Caco-2 (cell line): ENCODE results near the gene FBXW7. TPM values are rescaled to one million over a fixed set of nuclear protein-coding genes. Genes with fewer than 3 reads are reported as not detected.

Experiments
- BruUV-seq: library from RNA; stranded (reverse); fragments of 400-500 nt; replicated peaks from 2 replicates; lab custom pipeline; 2021; lab: Mats Ljungman, UMichigan
- CTCF ChIA-PET: fragments of 300-600 bp; sonication (Branson Sonifier 250); formaldehyde crosslinking; loops from one replicate; lab custom pipeline; 2022; ENCODE audit warnings: antibody characterized with exemption; lab: Charles Lee
- POLR2A ChIA-PET: fragments of 300-600 bp; sonication (Branson Sonifier 250); formaldehyde crosslinking; loops from one replicate; lab custom pipeline; 2022; ENCODE audit warnings: antibody characterized with exemption; lab: Charles Lee
- DNase-seq, 2 experiments: peaks; one replicate each; pipeline versions ENCODE4 v3.0.0 to v3.0.0-alpha.2; 2020 to 2022
- H3K27me3 ChIP-seq: replicated peaks from 2 replicates; pipeline ENCODE4 v1.6.0; 2011; ENCODE audit warnings: low read length; ENCODE audit not compliant: control insufficient read depth, insufficient read depth
- H3K36me3 ChIP-seq: 2 replicates; pipeline ENCODE4 v1.5.1; 2011; ENCODE audit warnings: low read length; ENCODE audit not compliant: control insufficient read depth, insufficient read depth
- H3K4me1 ChIP-seq: fragments of 250-450 bp; sonication (Bioruptor Pico); 2 replicates; pipeline ENCODE4 v1.5.1; 2020; ENCODE audit warnings: mild to moderate bottlenecking
- H3K4me3 ChIP-seq: 2 replicates; pipeline ENCODE4 v1.5.1; 2011; ENCODE audit warnings: low read depth, mild to moderate bottlenecking, control low read depth, low read length
- H3K9me3 ChIP-seq: fragments of 250-450 bp; sonication (Bioruptor Pico); 2 replicates; pipeline ENCODE4 v1.5.1; 2020; ENCODE audit warnings: mild to moderate bottlenecking, moderate library complexity
- H3K27ac Mint-ChIP-seq: one replicate; pipeline ENCODE4 v1.8.0; 2022; ENCODE audit warnings: mixed read lengths; ENCODE audit not compliant: unreplicated experiment
- H3K27me3 Mint-ChIP-seq: one replicate; pipeline ENCODE4 v1.8.0; 2022; ENCODE audit warnings: mixed read lengths; ENCODE audit not compliant: insufficient read depth, unreplicated experiment
- H3K36me3 Mint-ChIP-seq: one replicate; pipeline ENCODE4 v1.8.0; 2022; ENCODE audit warnings: mild to moderate bottlenecking, mixed read lengths; ENCODE audit not compliant: insufficient read depth, unreplicated experiment
- H3K4me1 Mint-ChIP-seq: one replicate; pipeline ENCODE4 v1.8.0; 2022; ENCODE audit warnings: low read depth, mixed read lengths; ENCODE audit not compliant: unreplicated experiment
- H3K4me3 Mint-ChIP-seq: one replicate; pipeline ENCODE4 v1.8.0; 2022; ENCODE audit warnings: mild to moderate bottlenecking, moderate library complexity, mixed read lengths; ENCODE audit not compliant: unreplicated experiment
- H3K9me3 Mint-ChIP-seq: one replicate; pipeline ENCODE4 v1.8.0; 2022; ENCODE audit warnings: mixed read lengths; ENCODE audit not compliant: unreplicated experiment
- intact Hi-C: fragments of 100-400 bp; cut with micrococcal nuclease; formaldehyde crosslinking; loops from one replicate; pipeline ENCODE4 v1.10.0; 2022; ENCODE audit not compliant: unreplicated experiment
- total RNA-seq: library from RNA; stranded (reverse); gene quantifications from 2 replicates; pipeline ENCODE4 v1.2.3, GENCODE V29; 2022
- TF ChIP-seq, protein P1 (sequence below), 2 experiments: fragments of 200-600 bp in 1 of 2; IDR thresholded peaks; 1 replicate in 1 of 2; 2 replicates in 1 of 2; pipeline versions ENCODE4 v1.5.1 to v1.8.0; 2011 to 2022; ENCODE audit warnings: antibody characterized with exemption in 1 of 2, control low read depth in 1 of 2, inconsistent platforms in 1 of 2, low read depth in 1 of 2, low read length in 1 of 2, mild to moderate bottlenecking in 1 of 2, moderate library complexity in 1 of 2; ENCODE audit not compliant: insufficient read depth in 1 of 2, severe bottlenecking in 1 of 2, unreplicated experiment in 1 of 2

The FBXW7 gene
- total RNA-seq, 1 experiment from 2014 or later, result 34.1 TPM

DNA sequence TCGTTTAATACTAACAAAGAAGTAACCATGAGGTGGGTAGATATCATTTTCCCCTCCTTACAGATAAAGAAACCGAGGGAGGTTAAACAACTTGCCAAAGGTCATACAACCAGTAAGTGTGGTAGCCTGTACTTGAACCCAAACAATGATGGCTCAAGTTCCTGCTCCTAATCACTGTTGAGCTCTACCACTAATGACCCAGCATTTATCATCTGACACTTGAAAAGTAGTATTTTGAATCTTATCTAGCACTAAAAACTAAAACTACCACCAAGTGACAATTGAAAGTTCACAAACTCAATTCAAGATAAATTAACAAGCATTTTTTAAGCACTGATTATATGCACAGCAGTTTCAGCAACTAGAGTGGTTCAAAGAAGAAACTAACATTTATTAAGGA is 13.1 kb downstream of the FBXW7 start:
- no peak overlapping the region for H3K4me3 ChIP-seq
- intact Hi-C loops, result no loop called here
- no peaks in the 10 kb centered on the region for H3K27me3 Mint-ChIP-seq
- ChIA-PET CTCF (no interaction called here), POLR2A (no interaction called here)
- peaks cover 21% of the 10 kb centered on the region for H3K4me1 Mint-ChIP-seq
- BruUV-seq, result no TSS peak
- DNase-seq, result no peak
- H3K4me1 ChIP-seq, result peaks cover 2% of the 10 kb centered on the region; the same call in 1 of the 2 replicates
- no peaks in the 10 kb centered on the region for H3K9me3 Mint-ChIP-seq
- no peaks in the 10 kb centered on the region for H3K36me3 ChIP-seq
- no peaks in the 10 kb centered on the region for H3K27me3 ChIP-seq
- no peak overlapping the region for H3K4me3 Mint-ChIP-seq
- H3K9me3 ChIP-seq, result no peaks in the 10 kb centered on the region
- no peaks in the 10 kb centered on the region for H3K36me3 Mint-ChIP-seq
- H3K27ac Mint-ChIP-seq, result no peak overlapping the region
- TF ChIP-seq, protein P1, sequence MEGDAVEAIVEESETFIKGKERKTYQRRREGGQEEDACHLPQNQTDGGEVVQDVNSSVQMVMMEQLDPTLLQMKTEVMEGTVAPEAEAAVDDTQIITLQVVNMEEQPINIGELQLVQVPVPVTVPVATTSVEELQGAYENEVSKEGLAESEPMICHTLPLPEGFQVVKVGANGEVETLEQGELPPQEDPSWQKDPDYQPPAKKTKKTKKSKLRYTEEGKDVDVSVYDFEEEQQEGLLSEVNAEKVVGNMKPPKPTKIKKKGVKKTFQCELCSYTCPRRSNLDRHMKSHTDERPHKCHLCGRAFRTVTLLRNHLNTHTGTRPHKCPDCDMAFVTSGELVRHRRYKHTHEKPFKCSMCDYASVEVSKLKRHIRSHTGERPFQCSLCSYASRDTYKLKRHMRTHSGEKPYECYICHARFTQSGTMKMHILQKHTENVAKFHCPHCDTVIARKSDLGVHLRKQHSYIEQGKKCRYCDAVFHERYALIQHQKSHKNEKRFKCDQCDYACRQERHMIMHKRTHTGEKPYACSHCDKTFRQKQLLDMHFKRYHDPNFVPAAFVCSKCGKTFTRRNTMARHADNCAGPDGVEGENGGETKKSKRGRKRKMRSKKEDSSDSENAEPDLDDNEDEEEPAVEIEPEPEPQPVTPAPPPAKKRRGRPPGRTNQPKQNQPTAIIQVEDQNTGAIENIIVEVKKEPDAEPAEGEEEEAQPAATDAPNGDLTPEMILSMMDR (IDR thresholded peaks at IDR 0.05; ENCODE audit: insufficient read depth in 1 of 2, low read depth in 1 of 2, low read length in 1 of 2, severe bottlenecking in 1 of 2, unreplicated experiment in 1 of 2), result no peak

DNA sequence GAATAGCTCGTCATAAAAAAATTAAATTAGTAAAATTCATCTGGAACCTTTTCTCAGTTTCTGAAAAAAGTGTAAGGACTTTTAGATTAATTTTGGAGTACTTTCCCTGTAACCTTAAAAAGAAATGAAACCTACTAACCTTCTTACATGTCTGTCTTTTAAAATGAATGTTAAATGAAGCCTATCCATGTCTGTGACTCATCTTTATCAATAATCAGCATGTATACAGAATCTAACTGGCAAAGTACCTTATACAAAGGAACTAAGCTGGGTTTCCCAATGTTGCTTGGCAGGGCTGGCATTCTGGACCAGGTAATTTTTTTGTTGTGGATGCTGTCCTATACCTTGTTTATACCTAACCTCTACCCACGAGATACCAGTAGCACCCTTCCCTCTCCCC is 13.6 kb downstream of the FBXW7 start:
- H3K4me3 Mint-ChIP-seq, result no peak overlapping the region
- intact Hi-C loops, result no loop called here
- H3K36me3 Mint-ChIP-seq, result no peaks in the 10 kb centered on the region
- no peaks in the 10 kb centered on the region for H3K9me3 ChIP-seq
- no peaks in the 10 kb centered on the region for H3K9me3 Mint-ChIP-seq
- no TSS peak for BruUV-seq
- no peaks in the 10 kb centered on the region for H3K36me3 ChIP-seq
- H3K4me1 ChIP-seq, result no peaks in the 10 kb centered on the region
- no peaks in the 10 kb centered on the region for H3K27me3 Mint-ChIP-seq
- H3K27ac Mint-ChIP-seq, result no peak overlapping the region
- POLR2A ChIA-PET, result no interaction called here
- peaks cover 17% of the 10 kb centered on the region for H3K4me1 Mint-ChIP-seq
- no peaks in the 10 kb centered on the region for H3K27me3 ChIP-seq
- no peak overlapping the region for H3K4me3 ChIP-seq
- CTCF ChIA-PET, result interaction anchor here (1.2 kb wide), 1 partner anchor 21 kb away, joined by 4 read pairs; no protein-coding TSS in a partner anchor
- TF ChIP-seq, protein P1 (IDR thresholded peaks at IDR 0.05; ENCODE audit: insufficient read depth in 1 of 2, low read depth in 1 of 2, low read length in 1 of 2, severe bottlenecking in 1 of 2, unreplicated experiment in 1 of 2), result no peak
- no peak for DNase-seq

DNA sequence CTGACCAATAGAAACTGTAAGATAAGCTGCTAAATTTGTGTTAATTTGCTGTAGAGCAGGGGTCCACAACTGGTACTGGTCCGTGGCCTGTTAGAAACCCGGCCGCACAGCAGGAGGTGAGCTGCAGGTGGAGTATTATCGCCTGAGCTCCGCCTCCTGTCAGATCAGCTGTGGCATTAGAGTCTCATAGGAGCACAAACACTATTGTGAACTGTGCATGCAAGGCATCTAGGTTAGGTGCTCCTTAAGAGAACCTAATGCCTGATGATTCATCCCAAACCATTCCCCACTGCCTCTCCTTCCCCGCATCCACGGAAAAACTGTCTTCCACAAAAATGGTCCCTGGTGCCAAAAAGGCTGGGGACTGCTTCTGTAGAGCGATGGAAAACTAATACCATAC is 19.7 kb downstream of the FBXW7 start:
- H3K27me3 ChIP-seq, result no peaks in the 10 kb centered on the region
- CTCF ChIA-PET, result interaction anchor here (1.0 kb wide), 1 partner anchor 15 kb away, joined by 5 read pairs; no protein-coding TSS in a partner anchor
- H3K36me3 Mint-ChIP-seq, result peaks cover 6% of the 10 kb centered on the region
- no peak for DNase-seq
- H3K9me3 ChIP-seq, result no peaks in the 10 kb centered on the region
- no peak overlapping the region for H3K4me3 Mint-ChIP-seq
- H3K4me1 Mint-ChIP-seq, result peaks cover 8% of the 10 kb centered on the region
- no peaks in the 10 kb centered on the region for H3K27me3 Mint-ChIP-seq
- POLR2A ChIA-PET, result no interaction called here
- H3K4me3 ChIP-seq, result no peak overlapping the region
- BruUV-seq, result no TSS peak
- intact Hi-C loops, result no loop called here
- no peaks in the 10 kb centered on the region for H3K4me1 ChIP-seq
- TF ChIP-seq, protein P1 (IDR thresholded peaks at IDR 0.05; ENCODE audit: insufficient read depth in 1 of 2, low read depth in 1 of 2, low read length in 1 of 2, severe bottlenecking in 1 of 2, unreplicated experiment in 1 of 2), result no peak
- no peaks in the 10 kb centered on the region for H3K9me3 Mint-ChIP-seq
- no peak overlapping the region for H3K27ac Mint-ChIP-seq
- H3K36me3 ChIP-seq, result no peaks in the 10 kb centered on the region
